ENCODE data around the gene SNCB. TPM values are rescaled to one million over a fixed set of nuclear protein-coding genes. Genes with fewer than 3 reads are reported as not detected.

The SNCB gene
- polyA plus RNA-seq, 1 of the 3 experiments (the other 2 are of a cell fraction) = 0.33 TPM

GRCh38 chr5:176643491-176644219 is 13.3 kb upstream of the SNCB start:
- Histone ChIP-seq H4K20me1 (ENCODE audit: insufficient read depth) (peaks cover 3% of the 10 kb centered on the region; the same call in 1 of the 2 replicates), H3K9ac (no peak overlapping the region), H3K79me2 (ENCODE audit: insufficient read depth) (peaks cover 13% of the 10 kb centered on the region), H3K4me1 (ENCODE audit: control insufficient read depth in 1 of 2, insufficient read depth in 2 of 2, low read depth in 1 of 2, low read length in 1 of 2) (peaks cover 4 to 16% of the 10 kb centered on the region in 2 experiments; a peak in 2 of 4 replicates), H3F3A (replicated peaks; ENCODE audit: insufficient read depth) (no peaks in the 10 kb centered on the region), H3K36me3 (replicated peaks in 1 of 2; ENCODE audit: control insufficient read depth in 1 of 2, insufficient read depth in 2 of 2, low read length in 1 of 2) (no peaks in the 10 kb centered on the region), H3K4me2 (no peak overlapping the region), H3K27ac (ENCODE audit: low read depth in 2 of 2, low read length in 1 of 2) (no peak overlapping the region), H3K27me3 (ENCODE audit: insufficient read depth) (no peaks in the 10 kb centered on the region), H2AFZ (ENCODE audit: low read depth) (no peak overlapping the region), H3K4me3 (ENCODE audit: low read depth in 2 of 2, low read length in 1 of 2) (no peak overlapping the region), H3K9me2 (no peaks in the 10 kb centered on the region), H3K9me3 (no peaks in the 10 kb centered on the region)
- TF ChIP-seq TAF1 (IDR thresholded peaks at IDR 0.05; ENCODE audit: borderline replicate concordance, low read depth, low read length) (no peak), JUND (IDR thresholded peaks at IDR 0.05) (no peak), RCOR1 (IDR thresholded peaks at IDR 0.05; ENCODE audit: low read length) (no peak), YY1 (IDR thresholded peaks at IDR 0.05; ENCODE audit: low read depth) (no peak), FOXM1 (IDR thresholded peaks at IDR 0.05; ENCODE audit: low read depth) (no peak)
- ChIA-PET CTCF (interaction anchor here (5.8 kb wide), 1 partner anchor 71 kb away, joined by 38 read pairs; no protein-coding TSS in a partner anchor), POLR2A (no interaction called here)
- no peak for DNase-seq
- 77% methylated on average over 8 of the region's 11 CpGs for WGBS (ENCODE audit: low lambda C conversion rate)

GRCh38 chr5:176642675-176643490 is 12.5 kb upstream of the SNCB start:
- WGBS (ENCODE audit: low lambda C conversion rate) = 70% methylated on average over 6 of the region's 15 CpGs
- Histone ChIP-seq H3K9ac (no peak overlapping the region), H3K27me3 (ENCODE audit: insufficient read depth) (no peaks in the 10 kb centered on the region), H4K20me1 (ENCODE audit: insufficient read depth) (no peaks in the 10 kb centered on the region), H3K36me3 (replicated peaks in 1 of 2; ENCODE audit: control insufficient read depth in 1 of 2, insufficient read depth in 2 of 2, low read length in 1 of 2) (no peaks in the 10 kb centered on the region), H3K9me2 (no peaks in the 10 kb centered on the region), H3K79me2 (ENCODE audit: insufficient read depth) (peaks cover 6% of the 10 kb centered on the region), H3K4me1 (ENCODE audit: control insufficient read depth in 1 of 2, insufficient read depth in 2 of 2, low read depth in 1 of 2, low read length in 1 of 2) (peaks cover 4 to 8% of the 10 kb centered on the region in 2 experiments; a peak in 2 of 4 replicates), H2AFZ (ENCODE audit: low read depth) (no peak overlapping the region), H3K4me2 (no peak overlapping the region), H3K27ac (ENCODE audit: low read depth in 2 of 2, low read length in 1 of 2) (no peak overlapping the region), H3F3A (replicated peaks; ENCODE audit: insufficient read depth) (no peaks in the 10 kb centered on the region), H3K4me3 (ENCODE audit: low read depth in 2 of 2, low read length in 1 of 2) (no peak overlapping the region), H3K9me3 (no peaks in the 10 kb centered on the region)
- no peak for DNase-seq
- POLR2A ChIA-PET = interaction anchor here (1.2 kb wide), 1 partner anchor 106 kb away, joined by 3 read pairs; the partner anchor contains the start of gene RNF44
- no peak for TF ChIP-seq TEAD4 (IDR thresholded peaks at IDR 0.05; ENCODE audit: borderline replicate concordance, insufficient read depth)
- TF ChIP-seq CHD2 (IDR thresholded peaks at IDR 0.05; ENCODE audit: low read length, partially characterized antibody) = no peak
- no peak for TF ChIP-seq EP300 (IDR thresholded peaks at IDR 0.05; ENCODE audit: borderline replicate concordance in 1 of 2, low read depth in 1 of 2, low read length in 1 of 2)
- TF ChIP-seq SIN3A (IDR thresholded peaks at IDR 0.05; ENCODE audit: borderline replicate concordance, low read depth, low read length) = no peak
- no peak for TF ChIP-seq NRF1 (IDR thresholded peaks at IDR 0.05; ENCODE audit: low read depth, low read length)
- CTCF ChIA-PET = interaction anchor here (1.4 kb wide), 1 partner anchor 18 kb away, joined by 3 read pairs; no protein-coding TSS in a partner anchor
